ENCODE measurements around the gene PIAS2.
"Not testable (repeated sequence)": the region's sequence is repeated elsewhere in the genome, so short reads cannot be mapped to it uniquely, and the experiment has no call there.

PIAS2 gene

GRCh38 chr18:46899274-46899948 is 17.9 kb downstream of the PIAS2 start:
- DNase-seq = no peak

DNA sequence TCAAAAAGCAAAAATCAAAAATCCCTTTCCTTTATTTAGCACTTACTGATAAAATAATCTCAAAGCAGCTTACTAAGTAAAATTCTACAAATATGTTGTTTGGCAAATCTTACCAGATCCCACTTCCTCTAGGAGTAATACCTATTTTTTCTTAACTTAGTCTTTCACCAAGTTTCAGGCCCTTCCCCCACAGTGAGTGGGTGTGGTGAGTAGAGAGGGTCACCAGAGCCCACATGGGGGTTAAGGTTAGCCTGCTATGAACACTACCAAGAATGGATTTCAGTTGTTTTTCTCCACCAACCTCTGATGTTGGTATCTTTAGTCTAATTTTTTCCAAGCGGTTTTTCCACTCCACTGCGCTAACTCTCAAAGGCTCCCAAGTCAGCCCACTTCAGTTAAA is 23.2 kb downstream of the PIAS2 start:
- DNase-seq = no peak

DNA sequence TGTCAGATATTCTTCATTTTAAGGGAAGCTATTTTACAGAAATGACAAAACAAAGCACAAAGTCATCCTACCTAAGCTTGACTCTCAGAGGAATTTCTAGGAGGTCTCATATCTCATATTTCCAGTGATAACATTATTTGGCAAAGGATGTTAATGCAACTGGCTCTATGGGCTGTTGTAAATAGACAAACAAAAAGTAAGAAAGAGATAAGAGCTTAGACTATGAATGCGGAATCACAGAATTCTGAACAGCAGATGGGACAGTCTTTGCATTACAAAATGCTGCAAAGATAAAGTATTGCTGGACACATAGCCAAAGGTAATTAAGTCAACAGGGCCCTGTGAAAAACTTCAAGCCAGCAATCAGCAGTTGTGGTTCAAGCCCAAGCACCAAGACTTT is 23.9 kb downstream of the PIAS2 start:
- DNase-seq = no peak

DNA sequence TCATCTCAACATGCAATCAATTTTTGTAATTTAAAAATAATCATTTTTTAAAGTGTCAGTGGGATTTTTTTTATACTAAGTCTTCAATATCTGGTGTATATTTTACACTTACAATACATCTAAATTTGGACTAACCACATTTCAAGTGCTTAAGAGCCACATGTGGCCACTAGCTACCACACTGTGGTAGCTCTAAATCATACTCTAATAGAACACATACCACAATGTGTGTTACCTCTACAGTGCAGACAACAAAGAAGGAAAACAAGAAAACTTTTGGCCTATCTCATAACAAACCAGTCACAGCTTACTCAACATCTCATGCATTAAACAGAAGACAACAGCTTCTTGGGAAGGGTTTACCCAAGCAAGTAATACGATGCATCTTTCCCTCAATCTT is 24.5 kb downstream of the PIAS2 start:
- DNase-seq = no peak

DNA sequence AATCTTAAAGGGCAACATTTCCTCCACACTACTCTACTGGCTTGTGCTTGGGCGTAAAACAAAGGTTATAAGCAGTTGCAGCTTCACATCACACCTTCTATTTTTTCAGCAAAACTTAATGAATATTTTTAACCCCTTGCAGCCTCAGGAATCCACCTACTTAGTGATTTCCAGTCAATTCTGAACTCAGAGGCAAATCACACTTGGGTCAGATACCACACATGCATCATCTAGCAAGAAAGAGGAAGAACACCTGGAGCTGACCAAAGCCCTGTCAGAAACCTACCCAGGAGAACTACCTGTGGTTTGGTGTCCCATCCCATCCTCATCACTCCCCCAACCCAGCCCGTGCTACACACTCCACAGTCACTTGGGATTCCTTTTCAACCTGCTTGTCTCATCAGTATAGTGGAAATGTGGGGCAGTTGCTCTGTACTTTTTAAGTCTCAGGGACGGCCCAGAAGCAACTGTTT is 25.5 kb downstream of the PIAS2 start:
- no peak for DNase-seq

DNA sequence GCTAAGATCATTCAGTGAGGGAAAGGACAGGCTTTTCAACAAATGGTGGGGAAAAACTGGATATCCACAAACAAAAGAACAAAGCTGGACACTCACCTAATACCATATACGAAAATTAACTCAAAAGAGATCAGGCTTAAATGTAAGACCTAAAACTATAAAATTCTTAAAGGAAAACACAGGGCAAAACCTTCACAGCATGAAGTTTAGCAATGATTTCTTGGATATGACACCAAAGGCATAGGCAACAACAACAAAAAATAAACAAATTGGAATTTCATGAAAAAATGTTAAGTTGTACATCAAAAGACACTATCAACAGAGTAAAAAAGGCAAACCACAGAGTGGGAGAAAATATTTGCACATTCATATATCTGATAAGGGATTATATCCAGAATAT is 28.3 kb downstream of the PIAS2 start:
- DNase-seq = no peak

GRCh38 chr18:46886893-46887292 is 30.4 kb downstream of the PIAS2 start:
- no peak for DNase-seq

GRCh38 chr18:46883180-46883579 is 34.1 kb downstream of the PIAS2 start:
- no peak for DNase-seq

DNA sequence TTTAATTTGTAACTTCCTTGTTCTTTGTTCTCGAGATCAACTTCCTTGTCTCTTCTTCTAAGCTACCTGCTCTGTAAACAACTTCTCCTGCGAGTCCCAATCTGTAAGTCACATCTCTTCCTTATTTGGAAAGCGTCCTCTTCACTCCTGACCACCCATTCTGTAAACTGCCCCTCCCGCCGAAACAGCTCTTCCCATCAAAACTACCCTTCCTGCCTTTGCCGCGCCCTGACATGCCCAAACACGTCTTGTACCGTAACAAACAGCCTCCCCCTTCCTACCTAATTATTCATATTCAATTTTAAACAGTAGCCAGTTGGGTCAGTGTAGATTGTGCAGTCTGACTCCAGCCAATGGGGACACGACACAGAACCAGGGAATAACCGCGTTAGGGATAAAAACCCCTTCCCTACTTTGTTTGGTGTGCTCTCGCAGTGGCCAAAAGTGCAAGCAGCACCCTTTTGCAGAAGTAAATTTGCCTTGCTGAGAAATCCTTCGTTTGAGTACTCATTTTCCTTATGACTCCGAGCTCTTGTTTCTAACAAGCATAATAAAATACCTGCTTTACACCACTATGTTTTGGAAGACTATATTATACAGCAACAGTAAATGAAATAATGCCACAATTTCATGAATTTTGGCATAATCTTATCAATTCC is 39.8 kb downstream of the PIAS2 start:
- no peak for DNase-seq

DNA sequence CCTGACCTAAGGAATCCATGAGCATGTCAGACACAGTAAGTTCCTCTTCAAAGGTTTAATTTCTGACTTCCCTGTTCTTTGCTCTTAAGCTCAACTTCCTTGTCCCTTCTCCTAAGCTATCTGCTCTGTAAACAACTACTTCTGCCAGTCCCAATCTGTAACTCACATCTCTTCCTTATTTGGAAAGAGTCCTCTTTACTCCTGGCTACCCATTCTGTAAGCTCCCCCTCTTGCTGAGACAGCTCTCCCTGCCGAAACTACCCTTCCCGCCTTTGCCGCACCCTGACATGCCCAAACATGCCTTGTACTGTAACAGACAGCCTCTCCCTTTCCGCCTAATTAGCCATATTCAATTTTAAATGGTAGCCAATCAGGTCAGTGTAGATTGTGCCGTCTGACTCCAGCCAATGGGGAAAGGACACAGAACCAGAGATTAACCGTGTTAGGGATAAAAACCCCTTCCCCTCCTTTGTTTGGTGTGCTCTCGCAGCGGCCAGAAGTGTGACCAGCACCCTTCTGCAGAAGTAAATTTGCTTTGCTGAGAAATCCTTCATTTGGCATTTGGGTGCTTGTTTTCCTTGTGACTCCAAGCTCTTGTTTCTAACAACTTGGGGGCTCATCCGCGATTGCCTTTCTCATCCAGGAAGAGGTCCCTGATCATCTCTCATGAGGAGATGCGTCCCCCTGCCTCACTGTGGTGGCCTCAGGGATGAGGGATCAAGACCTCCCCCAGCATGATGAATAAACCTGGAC is 49.0 kb downstream of the PIAS2 start:
- no peak for DNase-seq

DNA sequence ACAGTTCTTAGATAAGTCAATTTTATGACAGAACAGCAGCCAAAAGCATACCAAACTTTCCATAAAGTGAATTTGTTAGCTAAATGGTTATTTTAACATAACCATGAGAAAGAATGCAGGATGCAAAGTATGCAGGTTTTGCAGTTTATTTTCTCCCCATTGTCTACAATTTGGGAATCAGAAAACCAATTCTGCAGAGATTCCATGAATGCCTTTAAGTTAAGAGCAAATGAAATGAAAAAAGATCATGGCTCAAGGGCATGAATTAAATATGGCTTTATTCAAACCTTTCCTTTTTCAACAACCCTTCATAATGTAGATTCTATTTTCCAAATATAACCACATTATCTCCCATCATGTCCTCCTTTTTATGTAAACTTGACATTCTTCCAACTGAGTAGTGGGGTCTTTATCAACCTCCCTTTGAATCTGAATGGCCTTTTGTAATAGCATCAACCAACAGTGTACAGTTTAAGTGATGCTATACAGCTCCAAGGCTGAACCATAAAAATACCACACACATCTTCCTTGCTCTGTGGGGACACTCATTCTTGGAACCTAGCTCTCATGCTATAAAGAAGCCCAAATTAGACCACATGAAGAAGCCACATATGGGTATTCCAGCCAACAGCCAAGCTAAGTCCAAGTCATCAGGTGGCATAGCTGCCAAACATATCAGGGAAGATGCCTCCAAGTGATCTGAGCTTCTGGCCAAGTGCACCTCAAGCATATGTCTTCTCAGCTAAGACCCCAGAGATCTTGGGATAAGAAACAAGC is 49.8 kb downstream of the PIAS2 start:
- no peak for DNase-seq

DNA sequence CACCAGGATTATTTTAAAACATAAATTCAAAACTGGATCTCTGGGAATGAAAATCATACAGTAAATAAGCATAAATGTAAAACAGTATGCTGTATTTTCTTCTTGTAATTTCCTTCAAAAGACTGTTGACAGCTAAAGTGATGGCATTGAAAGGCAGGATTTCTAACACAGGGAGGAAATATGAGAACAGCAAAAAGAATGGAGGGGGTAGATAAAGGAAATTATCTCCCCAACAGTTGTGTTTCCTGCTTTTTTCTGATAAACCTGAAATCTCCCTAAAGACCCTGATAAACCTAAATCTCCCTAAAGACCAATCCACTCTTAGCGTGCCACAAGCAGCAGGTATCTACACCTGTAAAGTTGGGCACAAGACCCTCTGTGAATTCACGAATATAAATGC is 50.8 kb downstream of the PIAS2 start:
- DNase-seq = no peak

- DNase-seq = not testable (repeated sequence)
Measured at GRCh38 chr18:46865245-46865644, 52.1 kb downstream of the PIAS2 start.

DNA sequence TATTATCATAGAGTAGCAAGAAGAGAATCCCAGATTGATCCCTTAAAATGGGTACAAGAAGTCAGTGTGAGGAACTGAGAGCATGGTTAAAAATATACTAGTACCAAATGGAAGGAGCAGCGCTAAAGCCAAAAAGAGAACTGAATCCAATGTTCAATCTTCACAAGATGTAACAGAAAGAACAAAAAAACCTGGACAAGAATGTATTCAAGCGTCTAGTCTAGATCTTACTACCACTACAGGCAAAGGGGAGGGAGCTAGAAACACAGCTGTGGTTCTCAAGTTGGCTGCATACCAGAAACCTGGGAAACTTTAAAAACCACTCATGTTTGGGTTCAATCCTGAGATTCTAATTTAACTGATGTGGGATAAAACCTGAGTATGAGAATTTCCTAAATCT is 57.5 kb downstream of the PIAS2 start:
- DNase-seq = no peak

DNA sequence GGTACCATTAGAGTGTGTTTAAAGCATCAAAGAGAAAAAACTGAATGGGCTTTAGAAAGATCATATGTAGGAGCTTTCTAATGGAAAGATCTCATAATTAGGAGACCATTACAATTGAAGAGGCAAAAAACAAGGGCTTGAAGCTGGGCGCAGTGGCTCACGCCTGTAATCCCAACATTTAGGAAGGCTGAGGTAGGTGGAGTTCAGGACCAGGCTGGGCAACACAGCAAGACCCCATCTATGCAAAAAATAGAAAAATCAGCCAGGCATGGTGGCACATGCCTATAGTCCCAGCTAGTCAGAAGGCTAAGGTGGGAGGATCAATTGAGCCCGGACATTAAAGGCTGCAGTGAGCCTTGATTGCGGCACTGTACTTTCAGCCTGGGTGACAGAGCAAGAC is 59.0 kb downstream of the PIAS2 start:
- DNase-seq = no peak

DNA sequence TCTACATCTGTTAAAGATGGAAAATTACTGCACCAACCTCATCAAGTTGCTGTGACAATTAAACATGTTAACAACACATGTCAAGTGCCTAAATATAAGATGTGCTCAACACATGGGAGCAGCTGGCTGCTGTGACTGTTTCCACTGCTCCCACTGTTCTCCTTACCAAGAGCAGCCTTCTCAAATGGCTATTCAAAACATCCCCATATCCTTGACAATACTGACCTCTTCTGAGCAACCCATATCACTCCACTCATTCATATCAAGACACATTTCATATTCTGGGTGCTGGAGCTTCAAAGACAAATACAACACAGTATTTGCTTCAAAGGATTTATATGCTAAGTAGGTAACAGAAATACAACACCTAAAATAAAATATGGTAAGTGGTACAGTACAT is 60.3 kb downstream of the PIAS2 start:
- no peak for DNase-seq

DNA sequence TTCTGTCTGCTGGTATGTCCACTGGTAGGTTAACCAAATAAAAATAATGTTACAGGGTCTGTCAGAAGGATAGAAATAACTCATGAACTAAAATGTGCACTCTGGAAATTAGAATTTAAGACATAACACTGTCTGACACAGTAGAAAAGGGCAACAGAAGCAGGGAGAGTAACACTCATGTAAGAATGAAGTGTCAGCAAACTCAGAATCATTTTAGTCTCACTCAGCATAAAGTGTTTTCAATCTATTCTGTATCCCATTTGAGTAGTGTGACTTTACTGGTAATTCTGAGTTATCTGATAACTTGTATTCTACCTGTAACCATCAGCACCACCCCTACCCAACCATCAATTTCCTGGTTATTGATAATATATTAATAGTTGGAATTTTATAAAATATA is 68.3 kb downstream of the PIAS2 start:
- no peak for DNase-seq

GRCh38 chr18:46843372-46843771 is 73.9 kb downstream of the PIAS2 start:
- no peak for DNase-seq

DNA sequence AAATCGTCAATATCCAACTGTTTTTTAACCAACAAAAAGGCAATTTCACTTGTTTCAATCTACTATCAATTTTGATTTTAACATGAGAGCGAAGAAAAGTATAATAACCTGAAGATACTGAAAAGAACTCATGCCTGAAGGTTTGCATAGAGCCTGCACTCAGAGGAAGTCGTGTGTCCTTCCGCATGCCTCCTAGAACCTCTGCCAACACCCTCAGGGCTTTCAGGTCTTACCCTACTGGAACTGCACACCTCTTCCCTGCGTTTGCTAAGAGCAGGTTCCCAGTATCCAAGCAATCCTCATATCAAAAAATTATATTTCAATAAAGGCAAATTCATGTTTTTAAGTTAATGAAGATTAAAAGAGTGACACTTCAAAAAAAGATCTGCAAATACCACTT is 74.7 kb downstream of the PIAS2 start:
- DNase-seq = no peak

DNA sequence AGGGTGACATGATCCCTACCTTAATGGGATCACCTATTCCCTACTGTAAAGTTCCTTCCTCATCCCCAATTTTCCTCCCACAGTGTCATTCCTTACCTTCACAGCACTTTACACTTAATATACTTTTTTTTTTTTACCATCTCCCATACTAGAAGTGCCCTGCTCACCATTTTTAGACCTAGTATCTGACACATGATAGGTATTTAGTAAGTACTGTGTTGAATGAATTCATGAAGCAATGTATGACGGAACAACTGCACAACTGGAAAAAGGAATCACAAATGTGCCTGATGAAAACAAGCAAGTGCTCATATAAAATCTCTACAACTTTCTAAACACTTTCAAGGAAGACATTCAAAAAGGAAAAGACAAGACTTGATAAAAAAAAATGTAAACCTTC is 83.4 kb downstream of the PIAS2 start:
- no peak for DNase-seq

GRCh38 chr18:46832849-46833248 is 84.5 kb downstream of the PIAS2 start:
- no peak for DNase-seq

DNA sequence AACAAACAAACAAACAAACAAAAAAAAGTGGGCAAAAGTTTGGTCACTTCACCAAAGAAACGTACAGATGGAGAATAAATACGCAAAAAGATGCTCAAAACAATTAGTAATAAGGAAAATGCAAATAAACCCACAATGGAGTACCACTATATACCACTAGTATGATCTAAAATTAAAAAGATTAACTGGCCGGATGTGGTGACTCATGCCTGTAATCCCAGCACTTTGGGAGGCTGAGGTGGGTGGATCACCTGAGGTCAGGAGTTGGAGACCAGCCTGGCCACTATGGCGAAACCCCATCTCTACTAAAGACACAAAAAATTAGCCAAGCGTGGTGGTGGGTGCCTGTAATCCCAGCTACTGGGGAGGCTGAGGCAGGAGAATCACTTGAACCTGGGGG is 84.9 kb downstream of the PIAS2 start:
- not testable (repeated sequence) for DNase-seq

GRCh38 chr18:46831434-46831833 is 85.9 kb downstream of the PIAS2 start:
- no peak for DNase-seq
